LNCAP (cell line): Measurements from ENCODE around the gene SNTB2.

Experiments used
- CTCF ChIP-seq: fragments of 450-650 bp; IDR thresholded peaks from 2 replicates; pipeline ENCODE4 v1.5.1; 2017; ENCODE audit warnings: mild to moderate bottlenecking

The SNTB2 gene

DNA sequence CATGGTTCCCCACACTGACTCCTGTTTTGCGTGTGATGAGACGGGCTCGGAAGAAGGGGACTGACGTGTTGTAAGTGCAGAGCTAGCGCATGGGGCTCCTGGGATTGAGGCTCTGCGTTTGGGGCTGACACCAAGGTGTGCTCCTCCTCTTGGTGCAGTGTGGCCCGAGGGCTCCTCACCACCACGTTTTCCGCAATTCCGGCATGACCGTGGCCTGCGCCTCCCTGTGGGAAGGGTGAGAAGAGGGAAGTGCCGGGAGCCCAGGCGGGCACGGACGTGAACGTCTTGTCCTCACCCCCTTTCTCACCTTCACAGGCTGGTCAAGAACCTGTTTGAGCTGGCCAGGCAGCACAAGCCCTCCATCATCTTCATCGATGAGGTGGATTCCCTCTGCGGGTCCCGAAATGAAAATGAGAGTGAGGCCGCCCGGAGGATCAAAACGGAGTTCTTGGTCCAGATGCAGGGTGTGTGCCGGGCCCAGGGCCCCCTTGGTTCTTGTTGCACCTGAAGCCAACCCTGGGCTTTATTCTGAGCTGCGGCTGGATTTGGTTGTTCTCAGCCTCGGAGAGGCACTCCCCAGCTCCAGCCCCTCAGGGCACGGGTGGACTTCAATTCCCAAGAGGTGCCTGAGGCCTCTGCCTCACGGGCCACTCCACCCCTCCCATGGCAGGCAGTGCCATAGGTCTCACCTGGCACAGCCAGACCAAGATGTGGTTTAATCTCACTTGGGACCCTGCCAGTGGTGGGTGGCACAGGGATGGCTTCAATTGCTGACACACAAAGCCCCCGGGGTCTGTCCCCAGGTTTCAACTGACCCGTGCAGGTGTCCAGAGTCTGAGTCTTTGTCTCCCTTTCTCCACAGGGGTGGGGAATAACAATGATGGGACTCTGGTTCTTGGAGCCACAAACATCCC is 133.1 kb downstream of the SNTB2 start:
- no peak for TF ChIP-seq CTCF

DNA sequence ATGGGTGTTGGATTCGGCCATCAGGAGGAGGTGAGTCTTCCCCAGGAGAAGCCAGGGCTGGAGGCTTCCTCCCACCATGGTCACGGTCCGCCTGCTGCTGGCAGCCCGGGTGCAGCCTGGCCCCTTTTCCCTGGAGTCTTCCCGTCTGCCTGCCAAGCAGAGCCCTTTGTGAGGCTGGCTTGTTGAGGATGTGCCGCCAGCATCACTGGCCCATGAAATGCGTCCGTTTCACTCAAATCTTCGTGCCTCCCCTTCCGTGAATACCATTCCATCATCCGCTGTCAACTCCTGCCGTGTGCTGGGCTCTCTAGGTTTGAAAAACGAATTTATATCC is 133.7 kb downstream of the SNTB2 start:
- no peak for TF ChIP-seq CTCF

DNA sequence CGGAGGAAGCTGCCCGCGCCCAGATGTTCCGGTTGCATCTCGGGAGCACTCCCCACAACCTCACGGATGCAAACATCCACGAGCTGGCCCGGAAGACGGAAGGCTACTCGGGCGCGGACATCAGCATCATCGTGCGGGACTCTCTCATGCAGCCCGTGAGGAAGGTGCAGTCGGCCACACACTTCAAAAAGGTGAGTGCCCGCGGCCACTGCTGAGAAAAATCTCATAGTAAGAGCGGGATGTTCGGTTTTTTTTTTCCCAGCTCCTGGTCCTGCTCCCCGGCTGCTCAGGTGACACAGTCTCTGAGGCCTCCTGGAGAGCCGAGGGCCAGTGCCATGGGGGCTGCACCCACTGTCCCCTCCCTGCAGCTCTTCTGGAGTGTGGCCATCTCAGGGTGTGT is 134.1 kb downstream of the SNTB2 start:
- no peak for TF ChIP-seq CTCF

DNA sequence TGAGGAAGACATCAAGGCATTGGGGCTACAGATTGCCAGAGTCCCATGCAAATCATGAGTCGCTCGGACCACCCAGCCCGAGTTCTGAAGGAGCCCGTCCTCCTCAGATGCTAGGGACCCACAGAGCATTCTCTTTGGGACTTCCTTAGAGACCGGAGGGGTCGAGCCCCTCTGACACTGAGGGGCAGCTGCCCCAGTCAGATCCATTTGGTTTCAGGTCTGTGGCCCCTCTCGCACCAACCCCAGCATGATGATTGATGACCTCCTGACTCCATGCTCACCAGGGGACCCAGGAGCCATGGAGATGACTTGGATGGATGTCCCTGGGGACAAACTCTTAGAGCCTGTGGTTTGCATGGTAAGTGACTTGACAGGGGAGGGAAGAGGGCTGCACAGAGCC is 135.4 kb downstream of the SNTB2 start:
- TF ChIP-seq CTCF: no peak

DNA sequence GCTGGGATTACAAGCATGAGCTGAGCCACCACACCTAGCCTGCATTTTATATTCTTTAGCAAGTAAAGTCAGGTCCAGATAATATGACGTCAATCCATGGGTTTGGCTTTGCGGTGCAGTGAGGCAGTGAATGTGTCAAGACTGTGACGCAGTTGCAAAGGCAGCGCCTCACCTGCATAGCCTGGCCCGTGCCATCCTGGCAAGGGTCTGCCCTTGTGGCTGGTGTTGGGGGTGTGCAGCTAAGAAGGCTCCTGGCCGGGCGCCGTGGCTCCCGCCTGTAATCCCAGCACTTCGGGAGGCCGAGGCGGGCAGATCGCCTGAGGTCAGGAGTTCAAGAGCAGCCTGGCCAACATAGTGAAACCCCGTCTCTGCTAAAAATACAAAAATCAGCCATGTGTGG is 136.5 kb downstream of the SNTB2 start:
- no peak for TF ChIP-seq CTCF

DNA sequence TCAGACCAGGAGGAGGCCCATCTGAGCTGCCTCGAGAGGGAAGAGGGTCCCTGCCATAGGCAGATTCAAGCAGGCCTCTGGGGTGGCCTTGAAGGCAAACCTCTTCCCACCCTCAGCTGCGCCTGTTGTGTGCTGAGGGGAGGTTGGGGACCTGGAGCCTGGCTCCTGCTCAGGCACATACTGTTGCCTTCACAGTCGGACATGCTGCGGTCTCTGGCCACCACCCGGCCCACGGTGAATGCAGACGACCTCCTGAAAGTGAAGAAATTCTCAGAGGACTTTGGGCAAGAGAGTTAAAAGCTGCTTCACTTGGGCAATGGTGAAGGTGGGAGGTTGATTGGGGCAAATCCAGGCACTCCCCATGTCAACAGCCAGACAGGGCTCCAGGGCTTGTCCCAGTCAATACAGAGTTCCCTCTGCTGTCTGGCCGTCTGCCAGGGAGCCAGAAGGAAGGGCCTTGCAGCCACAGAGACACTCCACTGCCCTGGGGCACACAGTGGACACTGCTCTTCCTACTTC is 137.1 kb downstream of the SNTB2 start:
- no peak for TF ChIP-seq CTCF

DNA sequence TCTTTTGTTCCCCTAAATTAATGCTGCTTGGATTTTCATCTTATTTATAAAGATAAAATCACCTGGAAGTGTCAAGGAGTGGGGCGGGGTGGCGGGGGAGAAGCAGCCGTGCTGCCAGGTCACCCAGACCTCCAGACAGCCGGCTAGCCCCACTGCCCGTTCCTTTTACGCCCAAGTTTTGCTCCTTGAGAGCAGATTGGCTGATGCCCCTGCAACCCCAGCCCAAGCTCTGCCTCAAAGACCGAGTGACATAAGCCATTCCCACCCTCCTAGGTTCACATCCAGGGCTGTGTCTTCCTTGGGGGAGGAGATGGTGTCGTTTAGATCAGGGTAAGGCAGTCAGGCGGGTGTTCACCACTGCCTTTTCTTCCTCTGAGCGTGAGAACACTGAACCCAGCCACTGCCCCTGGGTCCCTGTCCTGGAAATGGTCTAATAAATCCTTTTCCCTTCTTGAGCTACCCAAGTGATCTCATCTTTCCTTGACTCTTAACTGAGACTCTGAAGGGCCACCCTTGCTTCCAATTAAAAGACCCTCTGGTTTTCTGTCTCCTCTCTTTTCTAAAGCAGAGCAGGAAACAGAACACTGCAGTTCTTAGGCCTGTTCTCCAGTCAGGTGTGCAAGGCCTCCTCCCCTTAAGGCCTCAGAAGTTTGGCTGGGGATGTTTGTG is 137.8 kb downstream of the SNTB2 start:
- TF ChIP-seq CTCF: no peak
